Smooth muscle cell of the brain vasculature (primary cell): ENCODE data around the gene FARP1.

Source experiments
- DNase-seq: peaks from one replicate; pipeline ENCODE4 v3.0.0-alpha.2; 2012; ENCODE audit warnings: low read depth, low spot score

The FARP1 gene

DNA sequence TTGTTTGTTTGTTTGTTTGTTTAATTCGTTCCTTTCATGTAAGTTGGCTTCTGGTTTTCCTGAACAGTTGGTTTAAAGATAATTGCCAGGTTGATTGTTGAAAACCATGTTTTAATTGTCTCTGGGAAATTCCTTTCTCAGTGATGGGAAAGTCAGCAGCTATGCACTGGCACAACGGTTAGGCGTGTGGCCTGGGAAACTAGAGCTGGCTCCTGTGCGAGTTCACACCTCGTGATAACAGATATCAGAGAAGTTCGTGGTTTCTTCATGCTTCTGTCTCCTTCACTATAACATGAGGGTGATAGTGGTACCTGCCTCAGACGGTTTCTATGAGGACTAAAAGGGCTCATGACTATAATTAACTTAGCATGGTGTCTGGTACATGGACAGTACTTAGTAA is 280.5 kb downstream of the FARP1 start:
- DNase-seq: no peak

GRCh38 chr13:98427331-98427995 is 284.6 kb downstream of the FARP1 start:
- DNase-seq: no peak

- DNase-seq: no peak
Measured at GRCh38 chr13:98428256-98428966, 285.5 kb downstream of the FARP1 start.

DNA sequence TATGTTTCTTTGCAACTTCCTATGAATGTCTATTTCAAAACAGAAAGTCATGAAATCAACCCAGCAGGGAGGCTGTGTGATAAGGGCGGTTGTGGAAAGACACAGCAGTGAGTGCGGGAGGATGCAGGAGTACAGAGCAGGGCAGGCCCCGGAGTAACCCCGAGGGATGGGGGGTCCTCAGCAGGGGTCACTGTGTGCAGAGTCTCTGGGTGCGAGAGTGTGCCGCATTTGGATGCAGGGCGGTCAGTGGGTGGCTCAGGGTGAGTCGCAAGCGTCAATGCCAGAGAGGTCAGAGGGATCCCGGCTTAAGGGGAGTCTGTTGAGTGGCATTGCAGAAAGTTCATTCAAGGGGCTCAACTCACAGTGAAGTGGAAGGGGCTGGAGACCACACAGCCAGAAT is 286.2 kb downstream of the FARP1 start:
- no peak for DNase-seq

DNA sequence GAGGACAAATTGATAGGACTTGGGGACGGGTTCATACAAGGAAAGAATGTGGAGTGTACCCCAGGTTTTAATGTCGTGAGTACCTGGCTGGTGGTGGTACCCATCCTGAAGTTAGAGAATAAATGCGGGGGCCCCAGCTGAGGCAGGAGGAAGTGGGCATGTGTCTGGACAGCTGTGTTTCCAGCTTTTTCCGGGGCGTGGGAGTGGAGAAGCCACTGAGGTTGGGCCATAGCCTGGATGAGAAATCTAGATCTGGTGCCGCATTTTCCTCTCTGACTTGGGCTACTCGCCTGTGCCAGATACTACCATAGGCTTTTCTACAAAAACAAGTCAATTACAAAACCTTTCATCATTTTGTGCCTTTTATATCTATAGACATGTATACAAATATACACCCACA is 286.6 kb downstream of the FARP1 start:
- no peak for DNase-seq

GRCh38 chr13:98429977-98430736 is 287.3 kb downstream of the FARP1 start:
- no peak for DNase-seq

DNA sequence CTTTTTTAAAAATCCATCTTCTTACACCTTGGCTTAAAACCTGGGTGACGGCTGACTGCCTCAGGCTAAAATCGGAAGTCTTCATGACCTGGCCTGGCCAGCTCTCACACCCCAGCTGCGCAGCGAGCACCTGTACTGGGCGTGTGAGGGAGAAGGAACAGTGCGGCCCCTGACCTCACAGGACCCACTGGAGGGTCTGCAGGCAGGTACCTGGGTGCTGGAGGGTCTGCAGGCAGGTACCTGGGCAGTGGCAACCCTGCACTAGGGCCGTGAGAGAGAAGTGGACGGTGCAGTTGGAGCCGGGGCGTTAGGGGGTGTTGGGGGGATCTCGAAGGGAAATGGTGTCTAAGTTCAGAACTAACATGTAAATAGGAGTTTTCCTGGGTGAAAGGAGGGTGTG is 289.7 kb downstream of the FARP1 start:
- no peak for DNase-seq

DNA sequence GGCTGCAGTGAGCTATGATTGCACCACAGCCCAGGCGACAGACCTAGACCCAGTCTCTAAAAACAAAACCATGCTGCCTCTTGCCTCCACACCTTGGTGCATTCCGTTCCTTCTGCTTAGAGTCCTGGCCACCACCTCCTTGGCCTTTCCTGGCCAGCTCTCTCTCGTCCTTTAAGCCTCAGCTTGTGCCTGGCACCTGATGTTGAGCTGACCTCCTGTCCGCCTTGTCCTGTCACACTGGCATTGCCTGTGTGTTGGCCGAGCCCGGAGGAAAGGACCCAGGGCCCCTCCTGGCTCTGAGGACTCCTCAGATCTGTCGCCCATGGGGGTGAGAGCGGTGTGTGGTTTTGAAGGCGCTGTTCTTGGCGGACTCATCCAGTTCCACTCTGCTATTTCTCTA is 290.8 kb downstream of the FARP1 start:
- no peak for DNase-seq

GRCh38 chr13:98434060-98434459 is 291.2 kb downstream of the FARP1 start:
- no peak for DNase-seq

DNA sequence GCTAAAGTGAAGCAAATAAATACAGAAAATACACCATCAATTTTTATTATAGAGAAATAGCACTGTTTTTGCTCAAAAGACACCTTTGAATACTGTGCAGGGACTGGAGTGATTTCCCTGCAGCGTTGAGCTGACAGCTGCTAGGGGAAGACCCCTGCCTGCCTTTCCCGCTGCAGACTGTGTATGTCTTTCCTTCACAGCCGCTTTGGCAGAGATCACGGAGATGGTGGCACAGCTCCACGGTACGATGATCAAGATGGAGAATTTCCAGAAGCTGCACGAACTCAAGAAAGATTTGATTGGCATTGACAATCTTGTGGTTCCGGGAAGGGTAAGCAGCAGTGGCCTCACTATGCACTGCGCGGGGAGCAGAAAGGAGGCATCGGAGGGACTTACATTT is 292.5 kb downstream of the FARP1 start:
- no peak for DNase-seq

GRCh38 chr13:98436233-98436910 is 293.5 kb downstream of the FARP1 start:
- DNase-seq: no peak

GRCh38 chr13:98438246-98439125 is 295.6 kb downstream of the FARP1 start:
- no peak for DNase-seq

- DNase-seq: no peak
Measured at GRCh38 chr13:98439126-98439828, 296.4 kb downstream of the FARP1 start.

GRCh38 chr13:98439896-98440295 is 297.0 kb downstream of the FARP1 start:
- DNase-seq: no peak

DNA sequence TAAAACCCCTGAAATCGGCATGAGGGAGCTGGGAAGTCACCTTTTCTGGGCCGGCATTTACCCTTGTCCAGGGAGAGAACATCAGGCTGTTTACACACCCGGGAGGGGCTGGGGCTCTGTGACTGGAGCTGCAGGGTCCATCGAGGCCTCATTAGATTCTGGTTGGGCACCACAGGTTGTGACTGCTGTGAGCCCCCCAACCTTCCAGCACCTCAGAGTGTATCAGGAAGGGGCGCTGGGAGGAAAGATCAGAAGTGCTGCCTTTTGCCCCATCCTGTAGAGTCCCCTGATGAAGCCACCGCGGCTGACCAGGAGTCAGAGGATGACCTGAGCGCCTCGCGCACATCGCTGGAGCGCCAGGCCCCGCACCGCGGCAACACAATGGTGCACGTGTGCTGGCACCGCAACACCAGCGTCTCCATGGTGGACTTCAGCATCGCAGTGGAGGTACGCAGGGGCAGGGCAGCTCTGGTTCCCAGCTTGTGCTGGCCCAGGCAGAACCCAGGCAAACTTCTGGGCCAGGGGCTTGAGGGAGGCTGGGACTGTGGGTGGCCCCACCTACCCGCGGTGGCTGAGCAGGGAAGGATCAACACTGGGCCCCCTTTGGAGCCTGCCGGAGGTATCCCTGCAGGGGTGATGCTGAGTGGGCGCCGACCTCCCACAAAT is 297.6 kb downstream of the FARP1 start:
- no peak for DNase-seq

DNA sequence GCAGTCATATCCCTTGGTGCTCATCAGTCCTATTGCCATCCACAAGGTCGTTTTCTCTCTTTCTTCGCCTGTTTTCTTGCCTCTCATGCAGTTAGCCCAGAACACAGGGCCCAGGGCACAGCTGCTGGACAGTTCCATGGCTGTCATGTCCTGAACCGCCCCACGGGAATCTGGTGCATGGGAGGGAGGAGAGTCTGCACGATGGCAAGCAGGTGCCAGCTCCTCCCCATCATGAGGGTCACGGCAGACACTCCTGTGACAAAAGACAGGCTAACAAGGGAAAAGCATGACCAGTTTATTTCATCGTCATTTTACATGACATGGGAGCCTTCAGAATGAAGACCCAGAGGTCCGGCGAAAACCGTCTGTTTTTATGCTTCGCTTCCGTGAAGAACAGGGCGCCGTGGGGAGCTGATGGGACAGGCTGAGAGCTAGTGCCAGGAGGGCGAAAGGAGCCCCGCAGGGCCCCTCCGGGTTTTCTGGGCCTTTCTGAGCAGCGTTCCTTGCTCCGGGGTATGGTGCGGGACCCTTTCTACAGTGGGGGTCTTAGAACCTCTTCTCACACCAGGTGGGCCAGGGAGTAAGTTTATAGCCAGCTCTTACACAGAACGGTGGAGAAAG is 298.3 kb downstream of the FARP1 start:
- no peak for DNase-seq

DNA sequence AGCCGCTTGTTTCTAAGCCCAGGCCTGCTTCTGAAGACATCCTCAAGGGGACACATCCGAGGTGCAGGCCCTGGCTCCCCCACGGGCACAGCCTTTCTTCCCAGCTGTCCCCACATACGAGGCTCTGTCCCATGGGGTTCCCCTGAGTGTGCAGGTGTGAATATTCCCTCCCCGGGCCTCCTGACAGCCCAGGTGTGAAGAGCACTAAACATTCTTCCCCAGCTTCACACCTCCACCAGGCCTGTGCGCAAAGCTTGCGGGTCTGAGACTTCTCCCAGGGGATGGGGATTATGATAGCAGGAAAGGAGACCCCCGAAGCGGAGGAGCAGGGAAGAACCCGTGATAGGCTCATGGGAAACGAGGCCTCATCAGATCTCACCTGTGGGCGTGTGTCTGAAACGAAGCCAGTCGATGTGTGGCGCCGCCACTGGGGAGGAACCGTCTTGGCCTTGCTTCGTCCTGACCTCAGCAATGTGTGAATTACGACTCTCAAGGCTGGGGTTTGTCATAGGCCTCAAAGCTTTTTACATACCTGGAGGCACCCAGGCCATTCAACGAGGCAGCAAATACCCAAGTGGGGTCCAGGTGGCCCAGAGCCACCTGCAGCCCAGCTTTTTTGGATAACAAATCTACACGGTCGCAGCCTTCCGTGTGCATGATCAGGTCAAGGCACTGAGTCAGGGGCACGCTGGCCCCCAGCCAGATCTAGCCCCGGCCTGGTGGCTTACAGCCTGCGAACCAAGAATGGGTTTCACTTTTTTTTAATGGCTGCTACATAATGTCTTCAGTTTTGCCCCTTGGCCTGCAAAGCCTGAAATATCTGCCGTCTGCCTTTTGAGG is 299.7 kb downstream of the FARP1 start:
- DNase-seq: no peak

- DNase-seq: no peak
Measured at GRCh38 chr13:98443329-98443728, 300.4 kb downstream of the FARP1 start.
